ENCODE results near the gene TXLNA.

- TF ChIP-seq CTCF (IDR thresholded peaks at IDR 0.05) (no peak), EP300 (IDR thresholded peaks at IDR 0.05) (no peak), POLR2A (IDR thresholded peaks at IDR 0.05) (no peak)
Observed at GRCh38 chr1:32186491-32186890, 7.0 kb downstream of the TXLNA start.

All from upper lobe of left lung (tissue), 4 donors.